Measurements from ENCODE around the gene GDAP1L1.
"Not testable (repeated sequence)": the region's sequence is repeated elsewhere in the genome, so short reads cannot be mapped to it uniquely, and the experiment has no call there.

GDAP1L1 gene

GRCh38 chr20:44254073-44254472, 7.0 kb downstream of the GDAP1L1 start:
- no peak for DNase-seq (ENCODE audit: low read depth in 2 of 2)

- no peak for DNase-seq (ENCODE audit: low read depth in 2 of 2)
Measured at GRCh38 chr20:44255942-44256341, 8.8 kb downstream of the GDAP1L1 start.

GRCh38 chr20:44256961-44257360, 9.9 kb downstream of the GDAP1L1 start:
- no peak for DNase-seq (ENCODE audit: low read depth in 2 of 2)

GRCh38 chr20:44258226-44258890, 11.2 kb downstream of the GDAP1L1 start:
- no peak for DNase-seq (ENCODE audit: low read depth in 2 of 2)

GRCh38 chr20:44264287-44264686, 17.2 kb downstream of the GDAP1L1 start:
- no peak for DNase-seq (ENCODE audit: low read depth in 2 of 2)

GRCh38 chr20:44268802-44269201, 21.7 kb downstream of the GDAP1L1 start:
- DNase-seq (ENCODE audit: low read depth in 2 of 2): no peak

- no peak for DNase-seq (ENCODE audit: low read depth in 2 of 2)
Measured at GRCh38 chr20:44271915-44272663, 25.0 kb downstream of the GDAP1L1 start.

GRCh38 chr20:44273231-44274215, 26.4 kb downstream of the GDAP1L1 start:
- DNase-seq (ENCODE audit: low read depth in 2 of 2): no peak

- no peak for DNase-seq (ENCODE audit: low read depth in 2 of 2)
Measured at GRCh38 chr20:44274303-44275017, 27.4 kb downstream of the GDAP1L1 start.

GRCh38 chr20:44279228-44279627, 32.1 kb downstream of the GDAP1L1 start:
- peak; percentile 20 to 34 for DNase-seq (ENCODE audit: low read depth in 2 of 2)

- DNase-seq (ENCODE audit: low read depth in 2 of 2): no peak
Measured at GRCh38 chr20:44280387-44280786, 33.3 kb downstream of the GDAP1L1 start.

GRCh38 chr20:44282192-44282591, 35.1 kb downstream of the GDAP1L1 start:
- DNase-seq (ENCODE audit: low read depth in 2 of 2): no peak

GRCh38 chr20:44284032-44284431, 36.9 kb downstream of the GDAP1L1 start:
- DNase-seq (ENCODE audit: low read depth in 2 of 2): no peak

- no peak for DNase-seq (ENCODE audit: low read depth in 2 of 2)
Measured at GRCh38 chr20:44287272-44288097, 40.4 kb downstream of the GDAP1L1 start.

- DNase-seq (ENCODE audit: low read depth in 2 of 2): no peak
Measured at GRCh38 chr20:44288252-44288651, 41.1 kb downstream of the GDAP1L1 start.

GRCh38 chr20:44291754-44292153, 44.6 kb downstream of the GDAP1L1 start:
- no peak for DNase-seq (ENCODE audit: low read depth in 2 of 2)

- DNase-seq (ENCODE audit: low read depth in 2 of 2): no peak
Measured at GRCh38 chr20:44296011-44296410, 48.9 kb downstream of the GDAP1L1 start.

GRCh38 chr20:44297721-44298120, 50.6 kb downstream of the GDAP1L1 start:
- DNase-seq (ENCODE audit: low read depth in 2 of 2): no peak

GRCh38 chr20:44299011-44299535, 52.0 kb downstream of the GDAP1L1 start:
- DNase-seq (ENCODE audit: low read depth in 2 of 2): not testable (repeated sequence)

- DNase-seq (ENCODE audit: low read depth in 2 of 2): no peak
Measured at GRCh38 chr20:44301285-44301684, 54.2 kb downstream of the GDAP1L1 start.
